ENCODE results near the gene MAGEB16. TPM values are rescaled to one million over a fixed set of nuclear protein-coding genes. Genes with fewer than 3 reads are reported as not detected.

Gene MAGEB16
- total RNA-seq, 1 experiment from 2014 or later: not detected

DNA sequence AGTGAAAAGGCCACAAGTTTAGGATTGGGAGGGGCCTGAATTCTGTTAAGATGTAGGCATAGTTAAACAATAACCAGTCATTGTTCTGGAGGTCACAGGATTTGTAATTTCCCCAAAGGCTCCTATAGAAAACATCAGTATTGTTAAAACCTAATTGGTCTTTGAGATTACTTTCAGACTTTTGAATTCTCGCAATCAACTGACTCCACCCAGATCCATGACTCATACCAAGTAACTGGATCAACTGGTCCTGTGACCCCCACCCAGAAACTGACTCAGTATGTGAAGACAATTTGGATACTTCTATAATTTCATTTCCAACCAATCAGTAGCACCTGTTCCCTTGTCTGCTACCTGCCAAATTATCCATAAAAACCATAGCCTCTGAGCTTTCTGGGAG, 28.4 kb downstream of the MAGEB16 start:
- Mint-ChIP-seq H3K9me3 (peaks cover 62 to 69% of the 10 kb centered on the region in 2 experiments), H3K4me3 (no peak overlapping the region), H3K27ac (no peak overlapping the region), H3K27me3 (ENCODE audit: low read depth) (no peaks in the 10 kb centered on the region), H3K36me3 (ENCODE audit: insufficient read depth in 1 of 3, low read depth in 3 of 3) (peaks cover 0 to 12% (median 3%) of the 10 kb centered on the region in 3 experiments; a peak in 5 of 7 replicates), H3K4me1 (peaks cover 0 to 6% of the 10 kb centered on the region in 2 experiments; a peak in 2 of 4 replicates)
- no peak for DNase-seq
- Histone ChIP-seq H3K79me1 (ENCODE audit: insufficient read depth, low read depth, low read length, poor library complexity, severe bottlenecking) (no peaks in the 10 kb centered on the region), H4K8ac (replicated peaks; ENCODE audit: insufficient read length, low read depth, low read length) (no peak overlapping the region), H3K4me1 (ENCODE audit: insufficient read depth, low read length) (no peaks in the 10 kb centered on the region), H3K18ac (ENCODE audit: insufficient read length, low read depth, low read length) (no peak overlapping the region), H3K27me3 (ENCODE audit: insufficient read depth, low read length) (no peaks in the 10 kb centered on the region), H3K79me2 (ENCODE audit: insufficient read depth, low read length) (no peaks in the 10 kb centered on the region), H3K14ac (ENCODE audit: insufficient read depth, low read length) (no peak overlapping the region), H2BK120ac (ENCODE audit: low read depth, low read length, poor library complexity, severe bottlenecking) (no peak overlapping the region), H3T11ph (ENCODE audit: low read length) (no peak overlapping the region), H3K23me2 (ENCODE audit: insufficient read length, low read depth, low read length, poor library complexity, severe bottlenecking) (no peaks in the 10 kb centered on the region), H3K4me2 (ENCODE audit: insufficient read depth, insufficient read length, low read length) (no peak overlapping the region), H2BK12ac (ENCODE audit: insufficient read length, low read depth, low read length) (no peak overlapping the region), H3K56ac (ENCODE audit: insufficient read length, low read depth, low read length) (no peak overlapping the region), H2AFZ (ENCODE audit: low read length) (no peak overlapping the region), H2BK20ac (ENCODE audit: low read depth, low read length, poor library complexity, severe bottlenecking) (no peak overlapping the region), H3K27ac (ENCODE audit: insufficient read length, low read depth, low read length) (no peak overlapping the region), H3K23ac (ENCODE audit: insufficient read length, low read depth, low read length) (no peak overlapping the region), H4K20me1 (ENCODE audit: control insufficient read depth, insufficient read depth, insufficient read length) (no peaks in the 10 kb centered on the region), H2BK5ac (ENCODE audit: insufficient read length, low read length) (no peak overlapping the region), H3K4ac (ENCODE audit: low read depth, low read length) (no peak overlapping the region), H3K9me3 (ENCODE audit: control insufficient read depth, low read depth, low read length) (no peaks in the 10 kb centered on the region), H3K9ac (ENCODE audit: extremely low read depth, insufficient read length, low read length) (no peak overlapping the region), H4K5ac (ENCODE audit: insufficient read length, low read depth, low read length) (no peak overlapping the region), H2BK15ac (ENCODE audit: low read depth, low read length) (no peak overlapping the region), H4K91ac (ENCODE audit: insufficient read length, low read depth, low read length) (no peak overlapping the region), H2AK5ac (ENCODE audit: insufficient read length, low read length) (no peak overlapping the region)
- TF ChIP-seq, protein P1, sequence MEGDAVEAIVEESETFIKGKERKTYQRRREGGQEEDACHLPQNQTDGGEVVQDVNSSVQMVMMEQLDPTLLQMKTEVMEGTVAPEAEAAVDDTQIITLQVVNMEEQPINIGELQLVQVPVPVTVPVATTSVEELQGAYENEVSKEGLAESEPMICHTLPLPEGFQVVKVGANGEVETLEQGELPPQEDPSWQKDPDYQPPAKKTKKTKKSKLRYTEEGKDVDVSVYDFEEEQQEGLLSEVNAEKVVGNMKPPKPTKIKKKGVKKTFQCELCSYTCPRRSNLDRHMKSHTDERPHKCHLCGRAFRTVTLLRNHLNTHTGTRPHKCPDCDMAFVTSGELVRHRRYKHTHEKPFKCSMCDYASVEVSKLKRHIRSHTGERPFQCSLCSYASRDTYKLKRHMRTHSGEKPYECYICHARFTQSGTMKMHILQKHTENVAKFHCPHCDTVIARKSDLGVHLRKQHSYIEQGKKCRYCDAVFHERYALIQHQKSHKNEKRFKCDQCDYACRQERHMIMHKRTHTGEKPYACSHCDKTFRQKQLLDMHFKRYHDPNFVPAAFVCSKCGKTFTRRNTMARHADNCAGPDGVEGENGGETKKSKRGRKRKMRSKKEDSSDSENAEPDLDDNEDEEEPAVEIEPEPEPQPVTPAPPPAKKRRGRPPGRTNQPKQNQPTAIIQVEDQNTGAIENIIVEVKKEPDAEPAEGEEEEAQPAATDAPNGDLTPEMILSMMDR (conservative IDR thresholded peaks at IDR 0.05): no peak
- no CpG with 5 or more reads among the region's 1 CpG for WGBS (ENCODE audit: extremely low coverage, insufficient read length, low lambda C conversion rate)
